HCT116 (cell line): ENCODE measurements around the gene SNED1. TPM values are rescaled to one million over a fixed set of nuclear protein-coding genes. Genes with fewer than 3 reads are reported as not detected.

Experiments
- ATAC-seq: fragments of 200-7000 bp; cut with Tn5 transposase; 2 replicates; pipeline ENCODE4 v1.9.1; 2020; ENCODE audit warnings: mild to moderate bottlenecking, moderate library complexity
- BruUV-seq: library from RNA; stranded (reverse); fragments of 400-500 nt; replicated peaks from 2 replicates; lab custom pipeline; 2021; lab: Mats Ljungman, UMichigan
- CTCF ChIA-PET: fragments of 300-600 bp; sonication (Branson Sonifier 250); formaldehyde crosslinking; loops from one replicate; lab custom pipeline; 2021; ENCODE audit warnings: antibody characterized with exemption; lab: Charles Lee
- POLR2A ChIA-PET: fragments of 300-600, 350-600 bp; sonication (Branson Sonifier 250); formaldehyde crosslinking; loops from one replicate; lab custom pipeline; 2021; ENCODE audit warnings: antibody characterized with exemption; lab: Charles Lee
- RAD21 ChIA-PET, 2 experiments: fragments of 300-600 bp; sonication (Branson Sonifier 250); formaldehyde crosslinking; loops; one replicate each; lab custom pipeline; 2023; ENCODE audit warnings: low total read pairs in 2 of 2; ENCODE audit not compliant: uncharacterized antibody in 2 of 2, unreplicated experiment in 2 of 2, low non-redundant PET in 1 of 2; lab: Charles Lee
- DNase-seq: peaks from one replicate; pipeline ENCODE4 v3.0.0-alpha.2; 2010; ENCODE audit warnings: low read depth, low spot score
- H2AFZ ChIP-seq: fragments of 200-600 bp; shearing (Covaris generic), sonication (generic); 2 replicates; pipeline ENCODE4 v1.6.1; 2017; ENCODE audit warnings: low read depth, mixed run types, mixed read lengths, antibody characterized with exemption, low read length; ENCODE audit not compliant: poor library complexity, severe bottlenecking
- H3K27ac ChIP-seq: 2 replicates; pipeline ENCODE4 v1.5.1; 2012; ENCODE audit warnings: low read depth, low read length
- H3K27me3 ChIP-seq: fragments of 200-600 bp; sonication (generic); 2 replicates; pipeline ENCODE4 v1.6.1; 2016; ENCODE audit warnings: mixed run types, low read length, mixed read lengths; ENCODE audit not compliant: insufficient read depth
- H3K36me3 ChIP-seq, 2 experiments: fragments of 200-500 bp in 1 of 2; fragments of 200-600 bp in 1 of 2; sonication (Bioruptor generic) in 1 of 2; sonication (generic) in 1 of 2; 2 replicates each; pipeline versions ENCODE4 v1.5.1 to v1.6.1; 2014 to 2016; ENCODE audit warnings: low read length in 2 of 2, inconsistent platforms in 1 of 2, mixed read lengths in 1 of 2, mixed run types in 1 of 2; ENCODE audit not compliant: insufficient read depth in 2 of 2, control insufficient read depth in 1 of 2
- H3K4me1 ChIP-seq, 2 experiments: fragments of 200-600 bp in 1 of 2; sonication (generic) in 1 of 2; 2 replicates each; pipeline versions ENCODE4 v1.5.1 to v1.6.1; 2012 to 2017; ENCODE audit warnings: low read length in 2 of 2, inconsistent platforms in 1 of 2, mild to moderate bottlenecking in 1 of 2, mixed read lengths in 1 of 2, mixed run types in 1 of 2, moderate library complexity in 1 of 2; ENCODE audit not compliant: insufficient read depth in 2 of 2, control insufficient read depth in 1 of 2
- H3K4me2 ChIP-seq: fragments of 200-600 bp; sonication (generic); 2 replicates; pipeline ENCODE4 v1.6.1; 2017; ENCODE audit warnings: mixed run types, low read length, mixed read lengths
- H3K4me3 ChIP-seq, 2 experiments: fragments of 200-600 bp in 1 of 2; sonication (generic) in 1 of 2; replicated peaks in 1 of 2; 2 replicates each; pipeline ENCODE4 v1.5.1; 2011 to 2016; ENCODE audit warnings: low read length in 2 of 2, control low read depth in 1 of 2, low read depth in 1 of 2, mild to moderate bottlenecking in 1 of 2, mixed read lengths in 1 of 2, mixed run types in 1 of 2
- H3K79me2 ChIP-seq: fragments of 200-600 bp; sonication (generic); 2 replicates; pipeline ENCODE4 v1.6.1; 2017; ENCODE audit warnings: mild to moderate bottlenecking, mixed run types, low read length, moderate library complexity, mixed read lengths; ENCODE audit not compliant: insufficient read depth
- H3K9ac ChIP-seq: fragments of 200-600 bp; sonication (generic); 2 replicates; pipeline ENCODE4 v1.6.1; 2016; ENCODE audit warnings: low read length, mixed read lengths
- H3K9me2 ChIP-seq: fragments of 200-600 bp; sonication (generic), shearing (Covaris generic); 2 replicates; pipeline ENCODE4 v1.6.1; 2017; ENCODE audit warnings: mixed run types, mild to moderate bottlenecking, moderate library complexity; ENCODE audit not compliant: insufficient read depth
- H3K9me3 ChIP-seq, 2 experiments: fragments of 200-500 bp in 1 of 2; fragments of 200-600 bp in 1 of 2; sonication (Bioruptor generic) in 1 of 2; sonication (generic) in 1 of 2; 2 replicates each; pipeline ENCODE4 v1.6.1; 2014 to 2017; ENCODE audit warnings: low read length in 2 of 2, mixed read lengths in 2 of 2, inconsistent platforms in 1 of 2, low read depth in 1 of 2, mild to moderate bottlenecking in 1 of 2, mixed run types in 1 of 2, moderate library complexity in 1 of 2; ENCODE audit not compliant: control insufficient read depth in 1 of 2, insufficient read depth in 1 of 2
- H4K20me1 ChIP-seq: fragments of 200-600 bp; sonication (generic), shearing (Covaris generic); 2 replicates; pipeline ENCODE4 v1.6.1; 2017; ENCODE audit warnings: mixed run types, mild to moderate bottlenecking, moderate library complexity; ENCODE audit not compliant: insufficient read depth
- CBX3 ChIP-seq: IDR thresholded peaks from 2 replicates; pipeline ENCODE4 v1.6.1; 2012; ENCODE audit warnings: low read depth
- EGR1 ChIP-seq: IDR thresholded peaks from 2 replicates; pipeline ENCODE4 v1.6.1; 2012; ENCODE audit warnings: low read depth
- ELF1 ChIP-seq: IDR thresholded peaks from 2 replicates; pipeline ENCODE4 v1.6.1; 2012; ENCODE audit warnings: low read depth, borderline replicate concordance
- POLR2A ChIP-seq: IDR thresholded peaks from 2 replicates; pipeline ENCODE4 v1.7.0; 2011; ENCODE audit warnings: borderline replicate concordance; ENCODE audit not compliant: insufficient read depth, insufficient read length; ENCODE audit errors: extremely low read depth
- POLR2AphosphoS5 ChIP-seq: IDR thresholded peaks from 2 replicates; pipeline ENCODE4 v1.6.1; 2011; ENCODE audit warnings: mild to moderate bottlenecking, low read depth, low read length, moderate library complexity
- RAD21 ChIP-seq: IDR thresholded peaks from 2 replicates; pipeline ENCODE4 v1.6.1; 2012; ENCODE audit warnings: low read depth, mild to moderate bottlenecking
- SP1 ChIP-seq: IDR thresholded peaks from 2 replicates; pipeline ENCODE4 v1.6.1; 2012; ENCODE audit warnings: low read depth
- SRF ChIP-seq: IDR thresholded peaks from 2 replicates; pipeline ENCODE4 v1.6.1; 2012; ENCODE audit warnings: low read depth
- TCF7L2 ChIP-seq: IDR thresholded peaks from 2 replicates; pipeline ENCODE4 v1.7.0; 2011; ENCODE audit warnings: borderline replicate concordance, inconsistent platforms; ENCODE audit not compliant: insufficient read depth, insufficient read length; ENCODE audit errors: extremely low read depth
- ZFX ChIP-seq: fragments of 450-650 bp; IDR thresholded peaks from 2 replicates; pipeline ENCODE4 v1.6.1; 2017
- ZNF274 ChIP-seq: fragments of 200-500 bp; sonication (Bioruptor generic); IDR thresholded peaks from 2 replicates; pipeline ENCODE4 v1.6.1; 2014; ENCODE audit warnings: mild to moderate bottlenecking, low read depth, low read length, inconsistent platforms
- intact Hi-C: fragments of 100-400 bp; cut with micrococcal nuclease; formaldehyde crosslinking; loops from 2 replicates; pipeline ENCODE4 v1.10.0; 2022
- total RNA-seq: library from RNA; stranded (reverse); gene quantifications from one replicate; pipeline ENCODE4 v1.2.1, GENCODE V29; 2021; ENCODE audit not compliant: unreplicated experiment
- TF ChIP-seq, protein P1 (sequence below): IDR thresholded peaks from 2 replicates; pipeline ENCODE4 v1.6.1; 2012; ENCODE audit warnings: low read depth
- TF ChIP-seq, protein P2 (sequence below): IDR thresholded peaks from 2 replicates; pipeline ENCODE4 v1.6.1; 2012

The SNED1 gene
- total RNA-seq, 1 experiment from 2014 or later = 9.6 TPM

DNA sequence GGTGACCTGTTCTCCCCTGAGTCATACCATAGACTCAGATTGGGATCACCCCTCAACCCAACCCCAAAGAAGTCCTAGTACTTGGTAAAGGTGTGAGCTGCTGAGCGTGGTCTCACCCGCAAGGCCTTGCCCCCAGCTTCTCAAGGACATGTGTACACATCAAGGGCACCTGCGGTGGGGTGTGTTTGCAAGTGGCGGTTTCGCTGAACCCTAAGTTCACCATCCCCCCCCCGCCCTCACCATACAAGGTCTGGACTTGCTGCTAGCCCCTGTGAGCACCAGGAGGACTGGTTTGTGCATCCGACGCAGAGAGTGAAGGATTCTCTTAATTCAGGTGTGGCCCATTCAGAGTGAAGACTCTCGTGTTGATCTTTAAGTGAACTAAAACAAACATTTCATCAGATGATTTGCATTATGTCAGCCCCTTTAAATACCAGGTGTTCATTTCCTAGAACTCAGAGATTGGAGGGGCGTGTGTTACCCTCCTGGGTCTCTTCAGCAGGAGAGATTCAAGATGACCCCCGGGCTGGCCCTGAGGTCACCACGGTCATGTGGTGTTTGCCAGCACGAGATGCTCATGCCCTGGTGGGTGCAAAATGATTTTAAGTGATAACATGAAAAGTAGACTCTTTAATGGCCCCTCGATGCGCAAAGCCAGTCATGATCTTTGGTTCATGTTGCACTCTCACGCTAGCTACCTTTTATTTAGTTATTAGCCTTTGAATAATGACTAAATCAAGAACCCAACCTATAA is 75.8 kb downstream of the SNED1 start:
- no peaks in the 10 kb centered on the region for H3K27me3 ChIP-seq
- no peaks in the 10 kb centered on the region for H4K20me1 ChIP-seq
- H3K4me1 ChIP-seq = no peaks in the 10 kb centered on the region
- no peak for DNase-seq
- H2AFZ ChIP-seq = no peak overlapping the region
- no peaks in the 10 kb centered on the region for H3K9me3 ChIP-seq
- ATAC-seq = no peak
- H3K79me2 ChIP-seq = no peaks in the 10 kb centered on the region
- no peak overlapping the region for H3K27ac ChIP-seq
- H3K4me2 ChIP-seq = no peak overlapping the region
- RAD21 ChIA-PET = no interaction called here
- H3K9me2 ChIP-seq = no peaks in the 10 kb centered on the region
- intact Hi-C loops = loop anchor here (10.0 kb wide), 1 partner anchor 219 kb away; no protein-coding TSS in a partner anchor
- H3K4me3 ChIP-seq = no peak overlapping the region
- POLR2A ChIA-PET = no interaction called here
- no peak overlapping the region for H3K9ac ChIP-seq
- BruUV-seq = no TSS peak
- no peak for TF ChIP-seq ELF1
- no peak for TF ChIP-seq POLR2A
- TF ChIP-seq RAD21 = no peak
- no peak for TF ChIP-seq SP1
- TF ChIP-seq, all 23 proteins: peak for 0
- CTCF ChIA-PET = no interaction called here
- no peaks in the 10 kb centered on the region for H3K36me3 ChIP-seq

DNA sequence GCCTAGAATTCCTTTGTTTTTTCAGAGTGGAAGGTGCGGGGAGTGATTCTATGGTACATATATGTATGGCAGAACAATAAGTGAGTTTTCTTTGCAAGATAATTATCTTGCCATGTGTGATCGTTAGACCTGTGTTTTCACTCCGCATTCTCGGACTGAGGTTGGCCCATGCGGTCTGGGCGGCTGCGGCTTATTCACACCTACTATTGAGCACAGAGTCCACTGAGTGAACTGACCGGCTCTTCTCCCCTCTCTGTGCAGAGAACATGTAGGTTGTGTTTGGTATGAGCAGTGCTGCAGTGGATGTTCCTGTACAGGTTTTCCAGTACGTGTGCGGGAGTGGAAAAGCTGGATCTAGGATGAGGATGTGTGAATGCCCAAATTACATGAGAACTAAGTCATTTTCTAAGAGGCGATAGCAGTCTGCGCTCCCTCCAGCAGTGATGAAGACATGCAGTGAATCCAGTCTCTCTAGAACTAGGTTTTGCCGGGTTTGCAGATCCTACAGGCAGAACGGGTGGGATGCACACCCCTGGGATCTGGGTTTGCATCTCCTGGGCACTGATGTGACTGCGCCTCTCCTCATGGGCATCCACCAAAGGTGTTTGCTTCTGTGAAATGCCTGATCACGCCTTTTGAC is 76.6 kb downstream of the SNED1 start:
- no peak overlapping the region for H3K27ac ChIP-seq
- H3K4me3 ChIP-seq = no peak overlapping the region
- no peak overlapping the region for H3K9ac ChIP-seq
- intact Hi-C loops = loop anchor here (10.0 kb wide), 1 partner anchor 220 kb away; no protein-coding TSS in a partner anchor
- ChIA-PET POLR2A (no interaction called here), CTCF (no interaction called here), RAD21 (no interaction called here)
- H3K9me2 ChIP-seq = no peaks in the 10 kb centered on the region
- ATAC-seq (no peak), DNase-seq (no peak)
- no peaks in the 10 kb centered on the region for H3K4me1 ChIP-seq
- no peaks in the 10 kb centered on the region for H3K27me3 ChIP-seq
- no peaks in the 10 kb centered on the region for H4K20me1 ChIP-seq
- no peaks in the 10 kb centered on the region for H3K9me3 ChIP-seq
- no peak overlapping the region for H2AFZ ChIP-seq
- TF ChIP-seq SRF (no peak), EGR1 (no peak), RAD21 (no peak), CBX3 (no peak), POLR2AphosphoS5 (no peak), ZFX (no peak), ZNF274 (no peak), TCF7L2 (no peak)
- TF ChIP-seq, protein P1, sequence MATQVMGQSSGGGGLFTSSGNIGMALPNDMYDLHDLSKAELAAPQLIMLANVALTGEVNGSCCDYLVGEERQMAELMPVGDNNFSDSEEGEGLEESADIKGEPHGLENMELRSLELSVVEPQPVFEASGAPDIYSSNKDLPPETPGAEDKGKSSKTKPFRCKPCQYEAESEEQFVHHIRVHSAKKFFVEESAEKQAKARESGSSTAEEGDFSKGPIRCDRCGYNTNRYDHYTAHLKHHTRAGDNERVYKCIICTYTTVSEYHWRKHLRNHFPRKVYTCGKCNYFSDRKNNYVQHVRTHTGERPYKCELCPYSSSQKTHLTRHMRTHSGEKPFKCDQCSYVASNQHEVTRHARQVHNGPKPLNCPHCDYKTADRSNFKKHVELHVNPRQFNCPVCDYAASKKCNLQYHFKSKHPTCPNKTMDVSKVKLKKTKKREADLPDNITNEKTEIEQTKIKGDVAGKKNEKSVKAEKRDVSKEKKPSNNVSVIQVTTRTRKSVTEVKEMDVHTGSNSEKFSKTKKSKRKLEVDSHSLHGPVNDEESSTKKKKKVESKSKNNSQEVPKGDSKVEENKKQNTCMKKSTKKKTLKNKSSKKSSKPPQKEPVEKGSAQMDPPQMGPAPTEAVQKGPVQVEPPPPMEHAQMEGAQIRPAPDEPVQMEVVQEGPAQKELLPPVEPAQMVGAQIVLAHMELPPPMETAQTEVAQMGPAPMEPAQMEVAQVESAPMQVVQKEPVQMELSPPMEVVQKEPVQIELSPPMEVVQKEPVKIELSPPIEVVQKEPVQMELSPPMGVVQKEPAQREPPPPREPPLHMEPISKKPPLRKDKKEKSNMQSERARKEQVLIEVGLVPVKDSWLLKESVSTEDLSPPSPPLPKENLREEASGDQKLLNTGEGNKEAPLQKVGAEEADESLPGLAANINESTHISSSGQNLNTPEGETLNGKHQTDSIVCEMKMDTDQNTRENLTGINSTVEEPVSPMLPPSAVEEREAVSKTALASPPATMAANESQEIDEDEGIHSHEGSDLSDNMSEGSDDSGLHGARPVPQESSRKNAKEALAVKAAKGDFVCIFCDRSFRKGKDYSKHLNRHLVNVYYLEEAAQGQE = no peak
- TF ChIP-seq, protein P2, sequence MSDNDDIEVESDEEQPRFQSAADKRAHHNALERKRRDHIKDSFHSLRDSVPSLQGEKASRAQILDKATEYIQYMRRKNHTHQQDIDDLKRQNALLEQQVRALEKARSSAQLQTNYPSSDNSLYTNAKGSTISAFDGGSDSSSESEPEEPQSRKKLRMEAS = no peak
- no TSS peak for BruUV-seq
- no peaks in the 10 kb centered on the region for H3K79me2 ChIP-seq
- H3K4me2 ChIP-seq = no peak overlapping the region
- H3K36me3 ChIP-seq = no peaks in the 10 kb centered on the region
